ENCODE measurements around the gene CLEC12A.
"Not testable (repeated sequence)": the region's sequence is repeated elsewhere in the genome, so short reads cannot be mapped to it uniquely, and the experiment has no call there.

The CLEC12A gene

GRCh38 chr12:9971181-9971580 is at the start of gene CLEC12A:
CLEC12A (plus strand) TSS chr12:9971409; CDS start chr12:9971597, 188 bp downstream.
- DNase-seq = no peak

GRCh38 chr12:9922429-9922828 is 48.8 kb upstream of the CLEC12A start:
- DNase-seq = no peak

- DNase-seq = peak; percentile 6
These were observed 45.4 kb upstream of the CLEC12A start for GRCh38 chr12:9925705-9926393.

- DNase-seq = no peak
These were observed 44.3 kb upstream of the CLEC12A start for GRCh38 chr12:9926876-9927275.

- DNase-seq = no peak
These were observed 42.6 kb upstream of the CLEC12A start for GRCh38 chr12:9928607-9929006.

GRCh38 chr12:9931245-9931644 is 40.0 kb upstream of the CLEC12A start:
- DNase-seq = no peak

GRCh38 chr12:9932270-9932669 is 38.9 kb upstream of the CLEC12A start, which contains the start of gene CLEC2A:
CLEC2A (minus strand) TSS chr12:9932370; CDS start chr12:9932329, 41 bp downstream.
- no peak for DNase-seq

- no peak for DNase-seq
These were observed 37.3 kb upstream of the CLEC12A start for GRCh38 chr12:9933958-9934357.

- DNase-seq = no peak
These were observed 36.2 kb upstream of the CLEC12A start for GRCh38 chr12:9935026-9935425.

GRCh38 chr12:9936591-9936990 is 34.6 kb upstream of the CLEC12A start:
- DNase-seq = no peak

- no peak for DNase-seq
These were observed 30.8 kb upstream of the CLEC12A start for GRCh38 chr12:9940375-9940774.

- DNase-seq = no peak
These were observed 29.4 kb upstream of the CLEC12A start for GRCh38 chr12:9941838-9942237.

GRCh38 chr12:9943240-9943639 is 28.0 kb upstream of the CLEC12A start:
- peak; percentile 2 for DNase-seq

GRCh38 chr12:9944391-9944790 is 26.8 kb upstream of the CLEC12A start:
- no peak for DNase-seq

- DNase-seq = no peak
These were observed 23.5 kb upstream of the CLEC12A start for GRCh38 chr12:9947674-9948073.

- no peak for DNase-seq
These were observed 22.5 kb upstream of the CLEC12A start for GRCh38 chr12:9948606-9949296.

GRCh38 chr12:9951026-9951675 is 20.1 kb upstream of the CLEC12A start:
- no peak for DNase-seq

- not testable (repeated sequence) for DNase-seq
These were observed 18.1 kb upstream of the CLEC12A start for GRCh38 chr12:9952954-9953729.

GRCh38 chr12:9957834-9958233 is 13.4 kb upstream of the CLEC12A start:
- DNase-seq = no peak

- DNase-seq = no peak
These were observed 10.6 kb upstream of the CLEC12A start for GRCh38 chr12:9960590-9960989.

GRCh38 chr12:9961106-9961505 is 10.1 kb upstream of the CLEC12A start:
- no peak for DNase-seq

- DNase-seq = peak; percentile 15
These were observed 9.3 kb upstream of the CLEC12A start for GRCh38 chr12:9961901-9962300.

- no peak for DNase-seq
These were observed 1.5 kb upstream of the CLEC12A start for GRCh38 chr12:9969673-9970072.

All from retina (tissue), 1 donor.